Measurements from ENCODE around the gene IPO7.
"Not testable (repeated sequence)": the region's sequence is repeated elsewhere in the genome, so short reads cannot be mapped to it uniquely, and the experiment has no call there.

The IPO7 gene

DNA sequence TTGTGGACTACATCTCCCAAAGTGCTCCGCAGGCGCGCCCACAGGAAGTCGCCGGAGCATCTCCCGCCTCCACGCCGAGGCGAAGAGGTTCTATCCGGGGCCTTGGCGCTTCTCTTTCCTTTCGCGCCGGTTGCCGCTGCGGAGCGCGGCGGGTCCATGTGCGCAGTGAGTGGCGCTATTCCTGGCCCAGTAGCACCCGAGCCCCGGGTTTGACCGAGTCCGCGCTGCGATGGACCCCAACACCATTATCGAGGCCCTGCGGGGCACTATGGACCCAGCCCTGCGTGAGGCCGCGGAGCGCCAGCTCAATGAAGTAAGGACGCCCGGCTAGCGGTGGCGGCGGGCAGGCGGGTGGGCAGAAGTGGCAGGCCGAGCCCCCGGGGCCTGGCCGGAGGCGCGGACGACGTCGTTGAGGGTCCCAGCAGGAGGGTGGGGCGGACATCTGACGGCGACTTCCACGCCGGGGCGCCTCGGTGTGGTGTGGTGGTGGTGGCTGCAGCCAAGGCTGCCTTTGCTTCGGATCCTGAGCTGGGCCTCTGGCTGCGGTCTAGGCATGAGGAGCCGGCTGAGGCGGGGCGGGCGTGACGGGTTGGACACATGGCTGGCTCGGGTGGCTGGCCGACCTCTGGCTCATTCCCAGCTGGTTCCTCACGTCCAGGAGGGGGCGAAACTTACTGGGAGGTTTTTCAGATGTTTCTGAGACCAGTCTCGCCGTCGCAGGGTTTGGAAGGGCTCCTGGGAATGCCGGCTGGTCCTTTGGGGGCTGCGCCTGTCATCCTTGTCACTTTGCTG lies at the start of gene IPO7:
TSS of gene IPO7 (plus strand) at position 118 of the 792 bp plus-strand sequence. CDS start at position 230, 112 bp downstream.
- peak; percentile 45 for DNase-seq

DNA sequence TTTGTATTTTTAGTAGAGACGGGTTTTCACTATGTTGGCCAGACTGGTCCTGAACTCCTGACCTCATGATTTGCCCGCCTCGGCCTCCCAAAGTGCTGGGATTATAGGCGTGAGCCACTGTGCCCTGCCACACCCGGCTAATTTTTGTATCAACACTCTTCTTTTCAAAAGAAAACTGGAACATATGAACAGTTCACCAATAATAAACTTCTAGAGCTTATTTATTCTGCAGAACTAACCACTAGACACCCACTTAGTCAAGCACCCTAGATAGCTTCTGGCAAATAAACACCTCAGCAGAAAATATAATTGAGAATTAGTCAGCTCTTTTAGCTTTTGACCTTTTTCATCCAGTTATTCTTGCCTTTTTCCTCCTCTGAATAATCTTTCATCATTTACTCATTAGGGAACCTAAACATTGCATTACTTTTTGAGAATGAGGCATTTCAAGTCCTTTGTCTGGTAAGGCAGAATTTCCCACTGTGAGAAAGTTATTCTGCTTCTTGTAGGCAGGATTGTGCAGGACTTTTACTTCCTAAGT lies 42.7 kb upstream of the IPO7 start:
- DNase-seq: no peak

GRCh38 chr11:9344061-9344680 lies 40.3 kb upstream of the IPO7 start:
- DNase-seq: no peak

GRCh38 chr11:9347100-9347499 lies 37.4 kb upstream of the IPO7 start:
- no peak for DNase-seq

- not testable (repeated sequence) for DNase-seq
Measured at GRCh38 chr11:9347779-9348178, 36.7 kb upstream of the IPO7 start.

DNA sequence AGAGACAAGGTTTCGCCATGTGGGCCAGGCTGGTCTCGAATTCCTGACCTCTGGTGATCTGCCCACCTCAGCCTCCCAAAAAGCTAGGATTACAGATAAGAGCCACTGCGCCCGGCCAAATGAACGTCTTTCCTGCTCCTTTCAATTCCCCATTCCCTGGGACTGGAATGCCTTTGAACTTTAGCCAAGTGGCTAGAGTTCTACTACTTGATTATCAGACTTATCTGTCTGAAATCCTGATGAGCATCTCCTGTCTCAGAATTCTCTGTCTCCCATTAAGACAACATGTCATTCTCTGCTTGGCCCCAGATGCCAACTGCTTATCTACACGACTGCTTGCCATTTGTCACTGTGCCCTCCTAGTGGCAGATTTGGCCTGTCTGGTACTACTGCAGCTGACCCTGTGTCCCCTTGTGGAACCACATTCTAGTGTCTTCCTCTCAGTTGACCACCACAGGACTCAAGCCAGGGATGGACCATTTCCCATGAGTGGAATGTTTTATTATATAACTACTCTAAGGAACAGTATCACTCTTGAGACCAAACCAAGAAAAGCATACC lies 33.1 kb upstream of the IPO7 start:
- DNase-seq: no peak

DNA sequence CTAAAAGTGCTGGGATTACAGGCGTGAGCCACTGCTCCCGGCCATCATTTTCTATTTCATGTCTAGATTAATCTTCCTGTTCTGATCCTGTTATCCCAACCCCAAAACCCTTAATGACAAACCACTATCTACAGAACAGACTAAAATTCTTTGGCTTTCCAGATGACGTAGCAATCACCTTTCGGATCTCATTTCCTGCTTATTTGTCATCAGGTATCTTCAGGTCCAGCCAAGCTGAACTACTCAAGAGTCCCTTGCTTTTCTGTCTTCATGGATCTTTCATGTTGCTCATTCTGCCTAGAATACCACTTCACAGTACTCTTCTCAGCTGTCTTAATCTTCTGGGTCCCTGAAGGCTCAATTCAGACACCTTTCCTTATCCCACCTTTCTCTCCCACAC lies 27.4 kb upstream of the IPO7 start:
- no peak for DNase-seq

DNA sequence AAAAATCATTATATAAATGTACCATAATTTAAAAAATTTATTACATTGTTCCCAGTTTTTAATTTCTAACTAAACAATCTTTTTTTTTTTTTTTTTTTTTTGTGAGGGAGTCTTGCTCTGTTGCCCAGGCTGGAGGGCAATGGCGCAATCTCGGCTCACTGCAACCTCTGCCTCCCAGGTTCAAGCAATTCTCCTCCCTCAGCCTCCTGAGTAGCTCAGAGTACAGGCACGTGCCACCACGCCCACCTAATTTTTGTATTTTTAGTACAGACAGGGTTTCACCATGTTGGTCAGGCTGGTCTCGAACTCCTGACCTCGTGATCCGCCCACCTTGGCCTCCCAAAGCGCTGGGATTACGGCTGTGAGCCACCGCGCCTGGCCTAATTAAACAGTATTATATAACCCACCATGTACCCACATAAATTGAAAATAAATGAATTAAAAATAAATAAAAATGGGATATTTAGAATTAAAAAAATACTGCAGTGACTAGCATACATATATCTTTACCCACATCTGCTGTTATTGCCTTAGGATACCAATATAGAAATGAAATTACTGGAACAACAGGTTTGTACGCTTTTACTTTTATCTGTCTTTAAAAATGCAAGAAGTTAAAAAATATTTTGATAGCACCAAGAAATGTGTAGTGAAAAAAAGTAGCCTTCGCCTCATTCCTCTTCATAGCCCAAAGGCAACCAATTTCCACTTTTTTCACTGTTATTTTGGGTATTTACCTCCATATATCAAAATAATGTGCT lies 23.4 kb upstream of the IPO7 start:
- not testable (repeated sequence) for DNase-seq

DNA sequence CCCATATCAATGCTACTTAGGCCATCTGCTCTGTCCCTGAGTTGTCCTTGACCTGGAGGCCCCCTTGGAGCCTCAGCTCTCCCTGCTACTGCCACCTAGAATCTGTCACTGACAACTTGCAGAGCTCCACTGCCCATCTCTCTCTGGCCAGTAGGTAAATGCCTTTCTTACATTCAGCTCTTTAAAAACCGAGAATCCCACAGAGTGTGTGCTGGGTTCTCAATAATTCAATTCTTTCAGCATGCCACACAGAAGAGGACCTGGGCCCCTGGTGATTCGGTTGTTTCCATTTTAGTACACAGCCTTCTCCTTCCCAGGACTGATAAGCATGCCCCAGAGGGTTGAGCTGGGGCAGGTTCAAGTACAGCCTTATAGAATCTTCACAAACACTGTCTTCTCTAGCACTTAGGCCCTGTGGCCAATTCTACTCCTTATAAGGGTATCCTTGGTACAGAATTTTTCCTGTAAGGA lies 22.0 kb upstream of the IPO7 start:
- peak; percentile 8 for DNase-seq

GRCh38 chr11:9363954-9364912 lies 20.2 kb upstream of the IPO7 start:
- DNase-seq: peak; percentile 6

GRCh38 chr11:9367551-9367950 lies 16.9 kb upstream of the IPO7 start:
- DNase-seq: no peak

- no peak for DNase-seq
Measured at GRCh38 chr11:9377036-9377435, 7.4 kb upstream of the IPO7 start.

DNA sequence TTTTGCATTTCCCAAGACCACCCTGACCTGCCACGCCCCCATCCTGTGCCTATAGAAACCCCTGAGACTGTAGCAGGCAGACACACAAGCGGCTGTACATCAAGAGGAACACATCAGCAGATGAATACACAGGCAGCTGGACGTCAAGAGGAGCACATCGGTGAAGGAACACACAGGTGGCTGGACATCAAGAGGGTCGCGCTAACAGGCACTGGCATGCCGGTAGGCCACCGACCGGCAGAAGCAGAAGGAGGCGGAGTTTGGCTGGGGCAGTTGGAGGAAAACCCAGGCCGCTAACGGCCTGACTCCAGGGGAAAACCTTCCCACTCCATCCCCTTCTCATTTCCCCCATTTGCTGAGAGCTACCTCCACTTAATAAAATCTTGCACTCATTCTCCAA lies 5.4 kb upstream of the IPO7 start:
- no peak for DNase-seq

GRCh38 chr11:9380773-9381172 lies 3.7 kb upstream of the IPO7 start:
- DNase-seq: no peak

- no peak for DNase-seq
Measured at GRCh38 chr11:9385327-9385899, 961 bp downstream of the IPO7 start.

- DNase-seq: no peak
Measured at GRCh38 chr11:9386086-9386485, 1.6 kb downstream of the IPO7 start.

DNA sequence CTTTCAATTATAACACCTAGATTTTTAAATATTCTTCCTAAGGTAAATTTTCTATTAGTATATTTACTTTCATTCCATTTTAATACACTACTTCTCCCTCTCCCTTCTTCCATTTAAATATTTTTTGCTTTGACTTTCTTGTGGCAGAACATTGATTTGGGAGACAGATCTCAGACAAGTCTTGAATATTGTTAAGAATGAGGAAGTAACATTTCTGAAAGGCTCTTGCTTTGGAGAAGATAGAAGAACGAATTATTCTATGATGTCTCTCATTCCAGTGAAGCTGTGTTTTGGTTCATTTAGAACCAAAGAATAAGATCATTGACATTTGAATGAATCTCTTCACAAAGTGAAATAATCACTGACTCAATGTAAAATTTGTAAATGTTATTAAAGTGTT lies 2.4 kb downstream of the IPO7 start:
- no peak for DNase-seq

DNA sequence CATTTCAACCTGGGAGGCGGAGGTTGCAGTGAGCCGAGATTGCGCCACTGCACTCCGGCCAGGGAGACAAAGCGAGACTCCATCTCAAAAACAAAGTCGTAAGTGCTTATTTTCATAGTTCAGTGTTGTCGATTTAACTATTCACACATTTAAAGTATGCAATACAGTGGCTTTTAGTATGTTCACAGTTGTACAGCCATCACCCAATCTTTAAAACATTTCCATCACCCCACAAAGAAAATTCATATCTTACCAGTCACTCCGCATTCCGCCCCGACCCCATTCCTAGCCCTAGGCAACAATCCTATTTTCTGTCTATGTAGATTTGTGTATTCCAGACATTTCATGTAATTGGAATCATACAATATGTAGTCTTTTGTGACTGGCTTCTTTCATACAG lies 11.9 kb downstream of the IPO7 start:
- DNase-seq: no peak

GRCh38 chr11:9396752-9397151 lies 12.3 kb downstream of the IPO7 start:
- DNase-seq: no peak

- DNase-seq: no peak
Measured at GRCh38 chr11:9397746-9398680, 13.6 kb downstream of the IPO7 start.

All from NCI-H524 treated with DMSO at 0.1 percent for 48 hours (cell line).